ENCODE results near the gene NOS1. TPM values are rescaled to one million over a fixed set of nuclear protein-coding genes. Genes with fewer than 3 reads are reported as not detected.

NOS1 gene
- total RNA-seq, 1 donor from 2014 or later = 0.11 TPM

GRCh38 chr12:117192057-117192456 lies 169.4 kb downstream of the NOS1 start:
- H3K9me3 Mint-ChIP-seq = no peaks in the 10 kb centered on the region
- H3K4me1 Mint-ChIP-seq = peaks cover 16% of the 10 kb centered on the region
- Histone ChIP-seq H3K9ac (no peak overlapping the region), H3K27ac (no peak overlapping the region), H3K9me3 (ENCODE audit: low read depth) (no peaks in the 10 kb centered on the region), H3K79me2 (ENCODE audit: low read depth) (peaks cover 28% of the 10 kb centered on the region), H2AFZ (replicated peaks) (peak overlapping the region; percentile 73), H4K20me1 (ENCODE audit: low read depth) (peaks cover 23% of the 10 kb centered on the region), H3K4me2 (no peak overlapping the region), H3K27me3 (peaks cover 7% of the 10 kb centered on the region), H3F3A (ENCODE audit: low read depth) (peaks cover 8% of the 10 kb centered on the region), H3K4me3 (no peak overlapping the region), H3K4me1 (peaks cover 8% of the 10 kb centered on the region), H3K36me3 (no peaks in the 10 kb centered on the region)
- H3K4me3 Mint-ChIP-seq = peak overlapping the region; percentile 1
- peaks cover 10% of the 10 kb centered on the region for H3K27me3 Mint-ChIP-seq (ENCODE audit: insufficient read depth, low read depth)
- peaks cover 8% of the 10 kb centered on the region for H3K36me3 Mint-ChIP-seq
- TF ChIP-seq EZH2phosphoT487 (IDR thresholded peaks at IDR 0.05) = no peak
- no peak for TF ChIP-seq EZH2 (IDR thresholded peaks at IDR 0.05)
- TF ChIP-seq CTCF (IDR thresholded peaks at IDR 0.05) = no peak
- DNase-seq (ENCODE audit: low spot score) = no peak
- no peak overlapping the region for H3K27ac Mint-ChIP-seq

GRCh38 chr12:117190210-117190781 lies 171.1 kb downstream of the NOS1 start, which contains the start of gene FBXO21:
Gene FBXO21 (minus strand): TSS chr12:117190470. CDS start chr12:117190456, 14 bp downstream.
- Histone ChIP-seq H3K4me2 (peak within 1 kb of the TSS; percentile 94), H3K9me3 (ENCODE audit: low read depth) (no peaks in the 10 kb centered on the region), H4K20me1 (ENCODE audit: low read depth) (peaks cover 30% of the 10 kb centered on the region), H3K4me1 (peaks cover 8% of the 10 kb centered on the region), H3K36me3 (peaks cover 3% of the 10 kb centered on the region), H3K79me2 (ENCODE audit: low read depth) (peaks cover 44% of the 10 kb centered on the region), H3K27me3 (peaks cover 7% of the 10 kb centered on the region), H3K9ac (peak within 1 kb of the TSS; percentile 77), H2AFZ (replicated peaks) (peak within 1 kb of the TSS; percentile 68), H3K4me3 (peak within 1 kb of the TSS; percentile 79), H3F3A (ENCODE audit: low read depth) (peaks cover 8% of the 10 kb centered on the region), H3K27ac (no peak within 1 kb of the TSS)
- peaks cover 6% of the 10 kb centered on the region for H3K27me3 Mint-ChIP-seq (ENCODE audit: insufficient read depth, low read depth)
- H3K4me1 Mint-ChIP-seq = peaks cover 16% of the 10 kb centered on the region
- peak within 1 kb of the TSS; percentile 18 for H3K27ac Mint-ChIP-seq
- peak; percentile 97 for DNase-seq (ENCODE audit: low spot score)
- TF ChIP-seq EZH2phosphoT487 (IDR thresholded peaks at IDR 0.05) (no peak), CTCF (IDR thresholded peaks at IDR 0.05) (no peak), EZH2 (IDR thresholded peaks at IDR 0.05) (no peak)
- no peaks in the 10 kb centered on the region for H3K9me3 Mint-ChIP-seq
- H3K36me3 Mint-ChIP-seq = peaks cover 18% of the 10 kb centered on the region
- peak within 1 kb of the TSS; percentile 95 for H3K4me3 Mint-ChIP-seq

GRCh38 chr12:117189725-117190209 lies 171.7 kb downstream of the NOS1 start:
- H3K4me2 ChIP-seq = peak overlapping the region; percentile 94
- H3K27ac ChIP-seq = no peak overlapping the region
- Mint-ChIP-seq H3K4me1 (peaks cover 16% of the 10 kb centered on the region), H3K4me3 (peak overlapping the region; percentile 95), H3K27ac (peak overlapping the region; percentile 18), H3K27me3 (ENCODE audit: insufficient read depth, low read depth) (peaks cover 6% of the 10 kb centered on the region), H3K9me3 (no peaks in the 10 kb centered on the region), H3K36me3 (peaks cover 23% of the 10 kb centered on the region)
- H4K20me1 ChIP-seq (ENCODE audit: low read depth) = peaks cover 30% of the 10 kb centered on the region
- peak overlapping the region; percentile 3 for H2AFZ ChIP-seq (replicated peaks)
- TF ChIP-seq EZH2 (IDR thresholded peaks at IDR 0.05) (no peak), EZH2phosphoT487 (IDR thresholded peaks at IDR 0.05) (no peak), CTCF (IDR thresholded peaks at IDR 0.05) (no peak)
- H3K4me3 ChIP-seq = peak overlapping the region; percentile 79
- H3K9ac ChIP-seq = peak overlapping the region; percentile 77
- H3F3A ChIP-seq (ENCODE audit: low read depth) = peaks cover 8% of the 10 kb centered on the region
- H3K4me1 ChIP-seq = peaks cover 8% of the 10 kb centered on the region
- peak; percentile 65 for DNase-seq (ENCODE audit: low spot score)
- no peaks in the 10 kb centered on the region for H3K9me3 ChIP-seq (ENCODE audit: low read depth)
- peaks cover 7% of the 10 kb centered on the region for H3K27me3 ChIP-seq
- H3K79me2 ChIP-seq (ENCODE audit: low read depth) = peaks cover 49% of the 10 kb centered on the region
- H3K36me3 ChIP-seq = peaks cover 6% of the 10 kb centered on the region
